Type B pancreatic cell (in vitro differentiated cells): Measurements from ENCODE around the gene TUBB6. TPM values are rescaled to one million over a fixed set of nuclear protein-coding genes. Genes with fewer than 3 reads are reported as not detected.

Source experiments
- DNase-seq: peaks from one replicate; pipeline ENCODE4 v3.0.0; 2021; ENCODE audit warnings: mixed read lengths; ENCODE audit not compliant: unreplicated experiment; ENCODE audit errors: extremely low spot score
- H3K27ac Mint-ChIP-seq: 2 replicates; pipeline ENCODE4 v1.8.0; 2021; ENCODE audit warnings: mild to moderate bottlenecking, mixed read lengths
- H3K27me3 Mint-ChIP-seq: 2 replicates; pipeline ENCODE4 v1.8.0; 2021; ENCODE audit warnings: mixed read lengths
- H3K36me3 Mint-ChIP-seq: 2 replicates; pipeline ENCODE4 v1.8.0; 2021; ENCODE audit warnings: mixed read lengths
- H3K4me1 Mint-ChIP-seq: one replicate; pipeline ENCODE4 v1.8.0; 2021; ENCODE audit warnings: mixed read lengths; ENCODE audit not compliant: unreplicated experiment
- H3K4me3 Mint-ChIP-seq: 2 replicates; pipeline ENCODE4 v1.8.0; 2021; ENCODE audit warnings: mild to moderate bottlenecking, mixed read lengths
- H3K9me3 Mint-ChIP-seq: 2 replicates; pipeline ENCODE4 v1.8.0; 2021; ENCODE audit warnings: mixed read lengths
- CTCF ChIP-seq: fragments of 200-600 bp; sonication (generic); conservative IDR thresholded peaks from 2 replicates; pipeline ENCODE4 v1.5.0; 2021; ENCODE audit warnings: antibody characterized with exemption, mild to moderate bottlenecking
- total RNA-seq: library from RNA; stranded (reverse); gene quantifications from 2 replicates; pipeline ENCODE4 v1.2.1, GENCODE V29; 2021; ENCODE audit warnings: low replicate concordance

The TUBB6 gene
- total RNA-seq, 1 donor from 2014 or later: 83.8 TPM

DNA sequence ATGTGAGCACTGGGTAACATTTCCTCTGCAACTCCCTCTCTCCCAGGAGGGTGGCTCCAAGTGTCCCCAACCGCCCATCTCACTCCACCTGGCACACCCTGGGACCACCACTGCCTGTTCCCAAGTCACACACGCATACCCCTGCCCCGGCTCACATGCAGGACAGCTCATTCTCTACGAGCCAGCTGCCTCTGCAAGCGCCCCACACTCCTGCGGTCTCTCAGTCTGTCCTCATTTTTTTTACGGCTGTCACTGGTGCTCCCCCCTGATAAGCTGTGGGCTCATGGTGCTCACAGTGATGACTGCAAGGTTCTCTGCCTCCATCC, 38.2 kb downstream of the TUBB6 start:
- TF ChIP-seq CTCF: no peak
- H3K36me3 Mint-ChIP-seq: peaks cover 45% of the 10 kb centered on the region
- no peaks in the 10 kb centered on the region for H3K4me1 Mint-ChIP-seq
- H3K9me3 Mint-ChIP-seq: no peaks in the 10 kb centered on the region
- no peak overlapping the region for H3K27ac Mint-ChIP-seq
- no peak for DNase-seq
- H3K4me3 Mint-ChIP-seq: no peak overlapping the region
- H3K27me3 Mint-ChIP-seq: no peaks in the 10 kb centered on the region

DNA sequence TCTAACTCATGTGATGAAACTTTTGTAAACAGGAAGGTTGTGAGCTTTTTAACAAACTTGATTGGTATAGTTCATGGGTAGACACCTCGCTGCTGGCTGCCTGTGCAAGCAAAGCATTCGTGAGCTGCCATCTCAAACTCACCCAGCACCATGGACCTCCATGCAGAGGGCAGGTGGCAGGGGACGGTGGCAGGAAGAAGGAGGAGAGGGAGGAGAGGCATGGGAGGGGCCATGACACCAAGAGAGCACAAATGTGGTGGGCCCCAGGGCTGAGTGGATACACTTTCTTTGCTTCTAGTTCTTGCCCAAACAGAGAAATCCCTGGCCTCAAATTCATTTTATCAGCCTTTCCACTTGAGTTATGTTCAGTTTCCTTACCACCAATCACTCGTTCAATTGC, 39.9 kb downstream of the TUBB6 start:
- DNase-seq: no peak
- no peaks in the 10 kb centered on the region for H3K4me1 Mint-ChIP-seq
- TF ChIP-seq CTCF: no peak
- H3K4me3 Mint-ChIP-seq: no peak overlapping the region
- H3K36me3 Mint-ChIP-seq: peaks cover 35% of the 10 kb centered on the region
- no peak overlapping the region for H3K27ac Mint-ChIP-seq
- H3K9me3 Mint-ChIP-seq: no peaks in the 10 kb centered on the region
- no peaks in the 10 kb centered on the region for H3K27me3 Mint-ChIP-seq

DNA sequence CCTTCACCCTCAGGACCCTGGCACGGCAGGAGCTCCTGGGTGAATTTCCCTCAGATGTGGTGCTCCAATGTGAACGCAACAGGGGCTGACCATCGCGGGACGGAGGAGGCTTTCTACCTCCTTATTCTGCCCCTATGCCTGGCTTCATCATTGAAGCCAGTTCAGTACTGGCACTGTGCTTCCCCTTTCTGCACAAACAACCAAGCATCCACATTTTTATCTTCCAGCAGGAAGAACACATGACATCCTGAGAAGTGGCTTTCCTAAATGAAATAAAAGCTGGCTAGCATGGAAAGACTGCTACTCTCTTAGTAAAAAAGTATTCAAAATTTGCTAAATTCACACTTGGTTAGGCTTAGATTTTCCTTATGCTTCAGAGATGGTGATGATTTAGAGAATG, 44.1 kb downstream of the TUBB6 start:
- H3K27me3 Mint-ChIP-seq: no peaks in the 10 kb centered on the region
- H3K9me3 Mint-ChIP-seq: no peaks in the 10 kb centered on the region
- H3K4me3 Mint-ChIP-seq: no peak overlapping the region
- no peak for TF ChIP-seq CTCF
- no peak overlapping the region for H3K27ac Mint-ChIP-seq
- peaks cover 25% of the 10 kb centered on the region for H3K36me3 Mint-ChIP-seq
- no peaks in the 10 kb centered on the region for H3K4me1 Mint-ChIP-seq
- DNase-seq: no peak

GRCh38 chr18:12359515-12359927, 51.5 kb downstream of the TUBB6 start:
- H3K4me1 Mint-ChIP-seq: no peaks in the 10 kb centered on the region
- H3K27me3 Mint-ChIP-seq: no peaks in the 10 kb centered on the region
- H3K36me3 Mint-ChIP-seq: peaks cover 24% of the 10 kb centered on the region
- no peak for TF ChIP-seq CTCF
- no peak for DNase-seq
- no peak overlapping the region for H3K4me3 Mint-ChIP-seq
- H3K27ac Mint-ChIP-seq: no peak overlapping the region
- H3K9me3 Mint-ChIP-seq: no peaks in the 10 kb centered on the region

- Mint-ChIP-seq H3K9me3 (no peaks in the 10 kb centered on the region), H3K27me3 (no peaks in the 10 kb centered on the region), H3K4me3 (no peak overlapping the region), H3K4me1 (no peaks in the 10 kb centered on the region), H3K27ac (no peak overlapping the region), H3K36me3 (peaks cover 20% of the 10 kb centered on the region)
- no peak for TF ChIP-seq CTCF
- no peak for DNase-seq
Observed at GRCh38 chr18:12361770-12362378, 53.8 kb downstream of the TUBB6 start.
